CD4-positive, alpha-beta T cell treated with Interleukin-2 at 100 ng/mL for 4 hours (primary cell): ENCODE data around the gene EML1.
"Not testable (repeated sequence)": the region's sequence is repeated elsewhere in the genome, so short reads cannot be mapped to it uniquely, and the experiment has no call there.

Experiments used
- DNase-seq: peaks from one replicate; pipeline ENCODE4 v3.0.0-alpha.2; 2020; ENCODE audit warnings: low spot score

Gene EML1

GRCh38 chr14:99755629-99756603, 37.3 kb upstream of the EML1 start:
- DNase-seq = no peak

- no peak for DNase-seq
Observed at GRCh38 chr14:99756796-99757195, 36.4 kb upstream of the EML1 start.

- no peak for DNase-seq
Observed at GRCh38 chr14:99757331-99758070, 35.7 kb upstream of the EML1 start.

- DNase-seq = no peak
Observed at GRCh38 chr14:99758121-99758821, 34.9 kb upstream of the EML1 start.

- DNase-seq = no peak
Observed at GRCh38 chr14:99758872-99759545, 34.2 kb upstream of the EML1 start.

- DNase-seq = no peak
Observed at GRCh38 chr14:99759546-99759925, 33.7 kb upstream of the EML1 start.

GRCh38 chr14:99760817-99761216, 32.4 kb upstream of the EML1 start:
- no peak for DNase-seq

GRCh38 chr14:99762911-99763310, 30.3 kb upstream of the EML1 start:
- not testable (repeated sequence) for DNase-seq

- no peak for DNase-seq
Observed at GRCh38 chr14:99763527-99764221, 29.5 kb upstream of the EML1 start.

GRCh38 chr14:99764222-99764706, 28.9 kb upstream of the EML1 start:
- no peak for DNase-seq

- DNase-seq = no peak
Observed at GRCh38 chr14:99768381-99768780, 24.8 kb upstream of the EML1 start.

GRCh38 chr14:99769123-99769522, 24.1 kb upstream of the EML1 start:
- DNase-seq = no peak

- DNase-seq = no peak
Observed at GRCh38 chr14:99769799-99770198, 23.4 kb upstream of the EML1 start.

- no peak for DNase-seq
Observed at GRCh38 chr14:99772371-99773283, 20.6 kb upstream of the EML1 start.

- no peak for DNase-seq
Observed at GRCh38 chr14:99773521-99774497, 19.4 kb upstream of the EML1 start.

GRCh38 chr14:99774556-99775307, 18.5 kb upstream of the EML1 start:
- no peak for DNase-seq

GRCh38 chr14:99775351-99775750, 17.9 kb upstream of the EML1 start:
- no peak for DNase-seq

GRCh38 chr14:99777951-99778350, 15.3 kb upstream of the EML1 start:
- no peak for DNase-seq
